Naive thymus-derived CD8-positive, alpha-beta T cell (primary cell): ENCODE results near the gene SBK3. TPM values are rescaled to one million over a fixed set of nuclear protein-coding genes. Genes with fewer than 3 reads are reported as not detected.
"Not testable (repeated sequence)": the region's sequence is repeated elsewhere in the genome, so short reads cannot be mapped to it uniquely, and the experiment has no call there.

Experiments used
- ATAC-seq, 2 donors: fragments of 150-1000 bp; cut with Tn5 transposase in 1 of 2; sonication (Bioruptor Pico), chemical (Tn5 transposase) in 1 of 2; 1 replicate in 1 of 2; 2 replicates in 1 of 2; pipeline ENCODE4 v1.10.0; 2021; ENCODE audit warnings: mild to moderate bottlenecking in 2 of 2, moderate library complexity in 2 of 2
- POLR2A ChIA-PET: fragments of 350-600 bp; sonication (Branson Sonifier 250); formaldehyde crosslinking; loops from one replicate; lab custom pipeline; 2021; ENCODE audit warnings: antibody characterized with exemption; lab: Charles Lee
- DNase-seq, 10 donors: peaks; one replicate each; pipeline versions ENCODE4 v3.0.0 to v3.0.0-alpha.2; 2020 to 2022
- H3K27ac Mint-ChIP-seq, 10 donors: one replicate each; pipeline ENCODE4 v1.8.0; 2020 to 2022; ENCODE audit warnings: mild to moderate bottlenecking in 10 of 10, mixed read lengths in 10 of 10, moderate library complexity in 4 of 10, inconsistent platforms in 1 of 10
- H3K27me3 Mint-ChIP-seq, 5 donors: one replicate each; pipeline ENCODE4 v1.8.0; 2021 to 2022; ENCODE audit warnings: mixed read lengths in 5 of 5
- H3K36me3 Mint-ChIP-seq, 3 donors: one replicate each; pipeline ENCODE4 v1.8.0; 2020 to 2022; ENCODE audit warnings: mixed read lengths in 3 of 3, mild to moderate bottlenecking in 2 of 3, inconsistent platforms in 1 of 3
- H3K4me1 Mint-ChIP-seq, 4 donors: one replicate each; pipeline ENCODE4 v1.8.0; 2021 to 2022; ENCODE audit warnings: mixed read lengths in 4 of 4
- H3K4me3 Mint-ChIP-seq, 10 donors: one replicate each; pipeline ENCODE4 v1.8.0; 2020 to 2022; ENCODE audit warnings: mild to moderate bottlenecking in 10 of 10, mixed read lengths in 10 of 10, moderate library complexity in 6 of 10, inconsistent platforms in 1 of 10
- H3K9me3 Mint-ChIP-seq, 9 donors: one replicate each; pipeline ENCODE4 v1.8.0; 2020 to 2022; ENCODE audit warnings: mixed read lengths in 9 of 9, mild to moderate bottlenecking in 3 of 9, inconsistent platforms in 1 of 9, moderate library complexity in 1 of 9
- polyA plus RNA-seq, 3 donors: library from polyadenylated mRNA; unstranded; fragments of 300-500 nt; fragmentation: Illumina TruSeq; gene quantifications; one replicate each; pipeline ENCODE4 v1.2.3, GENCODE V29; 2021
- total RNA-seq, 8 experiments: library from RNA in 2 of 8; stranded (reverse) in 2 of 8; gene quantifications; one replicate each; pipeline ENCODE4 v1.2.3 and lab custom pipeline; 2021 to 2026

SBK3 gene
- total and polyA plus RNA-seq, 5 experiments from 2014 or later = not detected

DNA sequence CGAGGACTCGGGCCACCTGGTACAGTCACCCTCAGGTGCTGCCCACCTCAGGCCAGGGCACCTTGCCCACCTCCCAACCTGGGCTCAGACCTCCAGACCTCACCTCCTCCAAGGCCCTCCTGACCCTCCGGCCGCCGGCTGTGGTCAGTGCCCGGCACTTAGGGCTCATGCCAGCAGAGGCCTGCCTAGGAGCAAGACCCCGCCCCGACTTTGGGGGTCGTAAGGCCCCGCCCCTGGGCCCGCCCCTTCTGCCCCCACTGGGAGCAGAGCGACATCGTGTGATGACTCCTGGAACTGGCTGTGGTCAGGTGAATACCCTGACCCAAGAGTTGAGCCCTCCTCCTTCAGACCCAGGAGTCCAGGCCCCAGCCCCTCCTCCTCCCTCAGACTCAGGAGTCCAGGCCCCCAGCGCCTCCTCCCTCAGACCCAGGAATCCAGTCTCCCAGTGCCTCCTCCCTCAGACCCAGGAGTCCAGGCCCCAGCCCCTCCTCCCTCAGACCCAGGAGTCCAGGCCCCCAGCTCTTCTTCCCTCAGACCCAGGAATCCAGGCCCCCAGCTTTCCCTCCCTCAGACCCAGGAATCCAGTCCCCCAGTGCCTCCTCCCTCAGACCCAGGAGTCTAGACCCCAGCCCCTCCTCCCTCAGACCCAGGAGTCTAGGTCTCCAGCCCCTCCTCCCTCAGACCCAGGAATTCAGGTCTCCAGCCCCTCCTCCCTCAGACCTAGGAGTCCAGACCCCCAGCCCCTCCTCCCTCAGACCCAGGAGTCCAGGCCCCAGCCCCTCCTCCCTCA is 8.2 kb downstream of the SBK3 start, which contains the start of gene SBK2:
SBK2 (minus strand) TSS at position 183 of the 790 bp plus-strand sequence. CDS start 839 bp downstream, outside the sequence.
- Mint-ChIP-seq H3K27ac (no peak within 1 kb of the TSS), H3K4me3 (no peak within 1 kb of the TSS), H3K4me1 (no peaks in the 10 kb centered on the region), H3K9me3 (no peaks in the 10 kb centered on the region), H3K27me3 (peaks cover 0 to 9% (median 3%) of the 10 kb centered on the region in 5 donors), H3K36me3 (no peaks in the 10 kb centered on the region)
- ATAC-seq (no peak), DNase-seq (no peak)
- POLR2A ChIA-PET = no interaction called here

DNA sequence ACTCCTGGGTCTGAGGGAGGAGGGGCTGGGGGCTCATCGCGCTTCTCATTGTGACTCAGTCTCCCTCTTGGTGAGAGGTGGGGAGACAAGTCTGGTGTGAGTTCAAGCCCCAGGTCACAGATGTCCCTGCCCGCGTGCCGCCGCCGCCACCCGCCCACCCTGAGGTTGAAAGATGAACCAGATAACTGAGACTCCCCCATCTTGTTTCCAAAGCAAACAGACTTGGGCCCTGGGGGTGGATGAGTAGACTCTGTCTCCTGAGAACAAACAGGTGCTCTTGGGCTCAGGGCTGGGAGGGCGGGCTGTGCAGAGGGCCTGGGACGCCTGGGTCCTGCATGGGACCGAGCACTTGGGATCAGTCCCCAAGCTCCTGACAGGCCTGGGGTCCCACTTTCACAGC is 9.0 kb downstream of the SBK3 start:
- H3K36me3 Mint-ChIP-seq = no peaks in the 10 kb centered on the region
- H3K9me3 Mint-ChIP-seq = no peaks in the 10 kb centered on the region

DNA sequence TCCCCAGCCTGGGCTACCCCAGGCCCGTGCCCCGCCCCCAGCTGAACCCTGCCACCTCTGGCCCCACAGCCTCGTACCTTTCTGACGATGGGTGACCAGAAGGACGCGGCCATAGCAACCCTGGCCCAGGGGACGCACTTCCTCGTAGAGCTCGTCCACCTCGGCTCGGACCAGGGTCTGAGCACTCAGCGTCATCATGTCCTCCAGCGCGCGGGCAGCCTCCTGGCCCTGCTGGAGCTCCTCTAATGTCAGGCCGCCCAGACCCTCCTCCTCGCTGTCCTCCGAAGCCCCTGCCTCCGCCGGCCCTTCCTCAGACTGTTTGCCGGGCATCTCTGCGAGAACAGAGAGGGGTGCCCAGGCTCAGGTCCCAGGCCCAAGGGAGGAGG is 9.4 kb downstream of the SBK3 start:
- ATAC-seq (no peak), DNase-seq (peak in 1 of 10 donors; percentile 36)
- no peaks in the 10 kb centered on the region for H3K36me3 Mint-ChIP-seq
- POLR2A ChIA-PET = no interaction called here
- no peak overlapping the region for H3K4me3 Mint-ChIP-seq
- no peak overlapping the region for H3K27ac Mint-ChIP-seq
- H3K4me1 Mint-ChIP-seq = no peaks in the 10 kb centered on the region
- H3K27me3 Mint-ChIP-seq = peaks cover 0 to 7% (median 0%) of the 10 kb centered on the region in 5 donors
- no peaks in the 10 kb centered on the region for H3K9me3 Mint-ChIP-seq

More for the DNA sequence above, 9.0 kb downstream of the SBK3 start:
- POLR2A ChIA-PET = no interaction called here
- Mint-ChIP-seq H3K27ac (no peak overlapping the region), H3K4me3 (no peak overlapping the region), H3K27me3 (peaks cover 0 to 7% (median 0%) of the 10 kb centered on the region in 5 donors), H3K4me1 (no peaks in the 10 kb centered on the region)
- ATAC-seq (no peak), DNase-seq (no peak)

DNA sequence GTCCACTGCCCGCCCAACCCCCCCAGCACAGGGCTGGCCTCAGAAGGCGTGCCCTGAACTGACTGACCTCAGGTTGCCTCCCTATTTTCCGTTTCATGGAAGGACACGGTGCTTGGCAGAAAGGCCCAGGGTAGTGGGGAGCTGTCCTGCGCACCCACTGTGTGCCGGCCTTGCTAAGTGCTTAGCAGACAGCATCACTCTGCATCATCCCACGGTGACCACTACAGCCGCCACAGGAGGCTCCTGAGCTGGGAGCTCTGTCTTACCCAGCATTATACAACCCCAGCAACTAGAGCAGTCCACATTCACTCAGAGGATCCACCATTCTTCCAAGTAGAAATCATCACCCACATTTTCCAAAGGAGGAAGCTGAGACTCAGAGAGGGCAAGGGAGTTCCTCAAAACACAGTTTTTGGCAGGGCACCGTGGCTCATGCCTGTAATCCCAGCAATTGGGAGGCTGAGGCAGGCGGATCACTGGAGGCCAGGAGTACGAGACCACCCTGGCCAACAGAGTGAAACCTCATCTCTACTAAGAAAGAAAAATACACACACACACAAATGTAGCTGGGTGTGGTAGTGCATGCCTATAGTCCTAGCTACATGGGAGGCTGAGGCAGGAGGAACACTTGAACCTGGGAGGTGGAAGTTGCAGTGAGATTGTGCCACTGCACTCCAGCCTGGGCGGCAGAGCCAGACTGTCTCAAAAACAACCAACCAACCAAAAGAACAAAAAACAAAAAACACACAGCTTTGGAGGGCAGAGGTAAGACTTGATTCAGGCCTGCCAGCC is 10.0 kb downstream of the SBK3 start:
- Mint-ChIP-seq H3K36me3 (no peaks in the 10 kb centered on the region), H3K27me3 (peaks cover 0 to 7% (median 0%) of the 10 kb centered on the region in 5 donors)
- POLR2A ChIA-PET = no interaction called here

DNA sequence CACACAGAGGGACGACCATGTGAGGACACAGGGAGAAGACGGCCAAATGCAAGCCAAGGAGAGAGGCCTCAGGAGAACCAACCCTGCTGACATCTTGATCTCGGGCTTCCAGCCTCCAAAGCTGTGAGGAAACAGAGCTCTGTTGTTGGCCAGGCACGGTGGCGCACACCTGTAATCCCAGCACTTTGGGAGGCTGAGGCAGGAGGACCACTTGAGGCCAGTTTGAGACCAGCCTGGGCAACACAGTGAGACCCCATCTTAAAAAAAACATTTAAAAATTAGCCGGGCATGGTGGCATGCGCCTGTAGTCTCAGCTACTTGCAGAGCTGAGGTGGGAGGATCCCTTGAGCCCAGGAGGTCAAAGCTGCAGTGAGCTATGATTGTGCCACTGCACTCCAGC is 11.1 kb downstream of the SBK3 start:
- H3K27me3 Mint-ChIP-seq, H3K36me3 Mint-ChIP-seq, H3K4me3 Mint-ChIP-seq, DNase-seq, POLR2A ChIA-PET, H3K4me1 Mint-ChIP-seq, ATAC-seq, H3K9me3 Mint-ChIP-seq, H3K27ac Mint-ChIP-seq: not testable (repeated sequence)

More for the DNA sequence above, 10.0 kb downstream of the SBK3 start:
- H3K9me3 Mint-ChIP-seq = no peaks in the 10 kb centered on the region
- H3K4me3 Mint-ChIP-seq = no peak overlapping the region
- no peaks in the 10 kb centered on the region for H3K4me1 Mint-ChIP-seq
- DNase-seq = no peak
- no peak for ATAC-seq
- H3K27ac Mint-ChIP-seq = no peak overlapping the region

DNA sequence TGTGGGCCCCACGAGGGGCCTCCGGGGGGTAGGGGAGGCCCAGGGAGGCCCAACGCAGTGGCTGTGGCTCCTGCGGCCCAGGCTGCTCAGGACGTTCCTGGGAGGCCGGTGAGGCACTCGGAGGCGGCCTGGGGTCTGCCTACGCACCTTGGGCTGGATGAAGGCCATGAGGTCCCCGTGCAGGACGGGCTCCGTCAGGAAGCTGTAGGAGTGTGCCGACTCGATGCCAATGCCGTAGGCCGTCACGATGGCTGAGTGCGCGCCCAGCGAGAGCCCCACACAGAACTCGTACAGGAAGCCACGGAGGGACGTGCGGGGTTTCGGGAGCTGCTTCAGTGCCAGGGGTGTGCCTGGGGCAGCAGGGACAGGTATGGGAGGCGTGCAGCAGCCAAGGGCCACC is 14.3 kb downstream of the SBK3 start:
- POLR2A ChIA-PET = no interaction called here

DNA sequence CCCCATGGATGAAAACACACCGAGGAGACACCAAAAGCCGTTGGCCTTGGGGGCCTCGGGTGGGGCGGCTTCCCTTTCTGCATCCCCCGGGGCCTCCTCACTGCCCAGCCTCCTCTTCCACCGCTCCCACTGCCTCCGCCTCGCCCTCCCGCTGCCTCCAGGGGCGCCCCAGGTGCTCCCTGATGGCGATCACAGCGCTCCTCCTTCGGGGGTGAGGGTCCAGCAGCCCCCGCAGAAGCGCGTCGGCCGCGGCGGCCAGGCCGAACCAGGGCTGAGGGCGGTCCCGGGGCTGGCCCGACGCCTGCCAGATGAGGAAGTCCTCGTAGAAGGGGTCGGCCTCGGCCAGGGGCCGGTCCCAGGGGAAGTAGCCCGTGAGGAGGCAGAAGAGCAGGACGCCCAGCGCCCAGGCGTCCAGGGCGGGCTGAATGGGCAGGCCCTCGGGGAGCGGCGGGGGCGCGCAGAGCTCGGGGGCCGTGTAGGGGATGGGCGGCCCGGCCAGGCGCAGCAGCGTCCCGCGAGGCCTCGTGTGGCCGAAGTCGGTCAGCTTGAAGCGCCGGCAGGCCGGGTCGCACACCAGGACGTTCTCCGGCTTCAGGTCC is 15.6 kb downstream of the SBK3 start:
- ATAC-seq (no peak), DNase-seq (no peak)
- H3K9me3 Mint-ChIP-seq = no peaks in the 10 kb centered on the region
- no peak overlapping the region for H3K27ac Mint-ChIP-seq
- H3K27me3 Mint-ChIP-seq = peaks cover 0 to 15% (median 2%) of the 10 kb centered on the region in 5 donors
- no peaks in the 10 kb centered on the region for H3K4me1 Mint-ChIP-seq
- H3K4me3 Mint-ChIP-seq = no peak overlapping the region
- POLR2A ChIA-PET = interaction anchor here (0.6 kb wide), 1 partner anchor 23 kb away, joined by 4 read pairs; no protein-coding TSS in a partner anchor
- H3K36me3 Mint-ChIP-seq = no peaks in the 10 kb centered on the region

More for the DNA sequence above, 14.3 kb downstream of the SBK3 start:
- no peak overlapping the region for H3K27ac Mint-ChIP-seq
- peaks cover 0 to 10% (median 0%) of the 10 kb centered on the region in 5 donors for H3K27me3 Mint-ChIP-seq
- H3K9me3 Mint-ChIP-seq = no peaks in the 10 kb centered on the region
- DNase-seq = no peak
- no peak overlapping the region for H3K4me3 Mint-ChIP-seq
- H3K4me1 Mint-ChIP-seq = no peaks in the 10 kb centered on the region
- no peaks in the 10 kb centered on the region for H3K36me3 Mint-ChIP-seq
- ATAC-seq = no peak

DNA sequence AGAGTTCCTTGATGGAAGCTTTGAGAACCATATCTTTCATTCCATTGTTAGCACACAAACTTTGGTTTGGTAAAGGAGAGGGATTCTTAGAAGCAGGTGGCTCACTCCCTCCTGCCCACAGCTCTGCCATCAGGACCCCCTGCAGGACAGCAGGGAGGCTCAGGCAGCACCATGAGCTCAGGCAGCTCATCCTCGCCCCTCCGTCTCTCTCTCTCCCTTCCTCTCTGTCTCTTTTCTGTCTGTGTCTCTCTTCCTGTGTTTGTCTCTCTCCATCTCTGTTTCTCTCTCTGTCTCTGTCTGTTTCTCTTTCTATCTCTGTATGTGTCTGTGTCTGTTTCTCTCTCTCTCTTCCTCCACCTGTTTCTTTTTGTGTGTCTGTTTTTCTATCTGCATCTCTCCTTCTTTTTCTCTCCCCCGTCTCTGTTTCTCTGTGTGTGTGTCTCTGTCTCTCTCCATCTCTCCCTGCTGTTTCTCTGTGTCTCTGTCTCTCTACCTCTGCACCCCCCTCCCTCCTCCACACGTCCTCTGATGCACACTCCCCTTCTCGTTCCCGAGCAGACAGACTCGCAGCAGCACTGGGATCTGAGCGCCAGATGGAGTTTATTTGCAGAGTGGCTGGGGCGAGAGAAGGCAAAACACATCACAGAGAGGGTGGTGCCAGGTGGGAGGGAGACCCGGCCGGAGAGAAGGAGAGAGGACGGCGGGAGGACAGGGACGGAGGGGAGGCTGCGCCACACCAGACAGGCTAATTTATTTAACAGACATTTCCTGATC is 17.1 kb downstream of the SBK3 start:
- Mint-ChIP-seq H3K4me3 (no peak overlapping the region), H3K27me3 (peaks cover 0 to 13% (median 5%) of the 10 kb centered on the region in 5 donors), H3K36me3 (no peaks in the 10 kb centered on the region), H3K9me3 (no peaks in the 10 kb centered on the region), H3K27ac (no peak overlapping the region), H3K4me1 (no peaks in the 10 kb centered on the region)
- POLR2A ChIA-PET = no interaction called here
- DNase-seq (no peak), ATAC-seq (no peak)

DNA sequence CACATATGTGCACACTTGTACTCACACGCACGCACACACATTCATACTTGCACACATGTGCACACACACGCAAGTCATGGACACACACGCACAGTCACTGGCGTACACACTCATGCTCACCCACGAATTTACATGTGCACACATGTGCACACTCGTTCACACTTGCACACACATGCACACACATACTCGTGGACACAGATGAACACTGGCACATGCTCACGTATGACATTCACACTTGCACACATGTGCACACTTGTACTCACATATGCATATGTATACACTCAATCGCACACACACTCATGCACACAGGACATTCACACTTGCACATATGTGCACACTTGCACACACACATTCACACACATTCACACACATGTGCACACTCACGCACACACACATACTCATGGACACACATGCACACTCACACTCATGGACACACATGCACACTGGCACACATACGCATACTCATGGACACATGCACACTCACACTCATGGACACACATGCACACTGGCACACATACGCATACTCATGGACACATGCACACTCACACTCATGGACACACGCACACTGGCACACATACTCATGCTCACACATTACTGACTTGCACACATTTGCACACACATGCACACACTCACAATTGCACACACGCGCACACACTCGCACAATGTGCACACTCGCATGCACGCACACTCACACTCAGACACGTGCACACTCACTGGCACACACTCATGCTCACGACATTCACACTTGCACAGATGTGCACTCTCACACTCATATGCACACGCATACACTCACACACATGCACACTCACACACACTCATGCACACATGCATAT is 17.9 kb downstream of the SBK3 start:
- Mint-ChIP-seq H3K9me3 (no peaks in the 10 kb centered on the region), H3K4me3 (no peak overlapping the region), H3K27ac (no peak overlapping the region), H3K27me3 (peaks cover 0 to 13% (median 5%) of the 10 kb centered on the region in 5 donors), H3K4me1 (no peaks in the 10 kb centered on the region), H3K36me3 (no peaks in the 10 kb centered on the region)
- ATAC-seq (no peak), DNase-seq (no peak)
- POLR2A ChIA-PET = no interaction called here

DNA sequence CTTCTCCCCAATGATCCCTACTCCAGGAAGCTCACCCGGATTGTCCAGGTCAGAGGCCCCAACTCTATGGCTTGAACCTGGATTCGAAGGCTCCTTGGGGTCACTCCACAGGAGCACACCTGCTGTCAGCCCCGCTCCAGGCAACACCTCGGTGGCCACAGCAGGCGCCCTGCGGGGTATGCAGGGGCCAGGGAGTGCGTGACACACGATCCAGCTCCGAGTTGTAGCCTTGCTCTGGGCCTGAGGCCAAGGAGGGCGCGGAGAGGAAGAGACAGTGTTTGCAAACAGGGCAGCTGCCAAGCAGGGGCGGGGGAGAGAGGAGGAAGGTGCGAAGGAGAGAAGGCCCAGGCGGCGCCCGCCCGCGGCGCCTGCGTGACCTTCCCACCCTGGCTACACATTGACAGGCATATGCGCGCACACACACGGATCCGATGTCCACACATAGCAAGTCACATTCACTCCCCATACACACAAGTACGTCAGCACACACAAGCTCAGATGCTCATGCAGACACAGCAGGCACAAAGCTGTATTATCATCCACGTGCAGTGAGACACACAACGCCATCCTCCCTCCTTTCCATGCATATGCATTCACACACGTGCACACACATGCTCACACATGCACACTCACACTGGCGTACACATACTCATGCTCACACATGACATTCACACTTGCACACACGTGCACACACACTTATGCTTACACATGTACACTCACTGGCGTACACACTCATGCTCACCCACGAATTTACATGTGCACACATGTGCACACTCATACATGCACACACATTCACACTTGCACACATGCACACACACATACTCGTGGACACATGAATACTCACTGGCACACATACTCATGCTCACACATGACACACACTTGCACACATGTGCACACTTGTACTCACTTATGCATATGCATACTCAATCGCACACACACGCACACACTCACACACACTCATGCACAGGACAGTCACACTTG is 18.8 kb downstream of the SBK3 start:
- POLR2A ChIA-PET = no interaction called here
- no peaks in the 10 kb centered on the region for H3K36me3 Mint-ChIP-seq
- H3K4me3 Mint-ChIP-seq = no peak overlapping the region
- peaks cover 0 to 13% (median 5%) of the 10 kb centered on the region in 5 donors for H3K27me3 Mint-ChIP-seq
- no peak for DNase-seq
- H3K9me3 Mint-ChIP-seq = no peaks in the 10 kb centered on the region
- no peak overlapping the region for H3K27ac Mint-ChIP-seq
- H3K4me1 Mint-ChIP-seq = no peaks in the 10 kb centered on the region
- ATAC-seq = no peak
